RWPE1 (cell line): ENCODE data around the gene CSF1R.
A peak's percentile ranks its signal among the peaks of the same experiment; 100 is the strongest.
"Not testable (repeated sequence)": the region's sequence is repeated elsewhere in the genome, so short reads cannot be mapped to it uniquely, and the experiment has no call there.

ENCODE experiments used
- CTCF ChIA-PET: fragments of 350-600 bp; sonication (Branson Sonifier 250); formaldehyde crosslinking; extraction: SDS; loops from one replicate; lab custom pipeline; 2021; lab: Yijun Ruan, JAX
- POLR2A ChIA-PET: fragments of 400-600 bp; formaldehyde crosslinking; extraction: SDS; loops from one replicate; lab custom pipeline; 2020; ENCODE audit warnings: antibody characterized with exemption; ENCODE audit not compliant: low non-redundant PET; lab: Yijun Ruan, JAX
- DNase-seq: peaks from one replicate; pipeline ENCODE4 v3.0.0; 2012; ENCODE audit warnings: low spot score
- H3K27ac ChIP-seq: fragments of 450-650 bp; 2 replicates; pipeline ENCODE4 v1.5.1; 2017
- CTCF ChIP-seq: fragments of 450-650 bp; conservative IDR thresholded peaks from 2 replicates; pipeline ENCODE4 v1.5.1; 2017; ENCODE audit warnings: low read depth, mild to moderate bottlenecking

Gene CSF1R

GRCh38 chr5:150036513-150036912 lies 49.8 kb downstream of the CSF1R start:
- H3K27ac ChIP-seq, result peak overlapping the region; percentile 77
- no peak for TF ChIP-seq CTCF
- POLR2A ChIA-PET, result interaction anchor here (1.0 kb wide), 1 partner anchor 36 kb away, joined by 3 read pairs; the partner anchor contains the start of genes HMGXB3 and TIGD6
- peak; percentile 98 for DNase-seq
- CTCF ChIA-PET, result interaction anchor here (0.6 to 1.0 kb wide), 6 partner anchors 28 to 211 kb away, joined by 3 to 7 read pairs (median 4); no protein-coding TSS in a partner anchor

- ChIA-PET POLR2A (no interaction called here), CTCF (interaction anchor here (0.6 to 1.2 kb wide), 4 partner anchors 9 to 464 kb away, joined by 3 to 4 read pairs (median 3); no protein-coding TSS in a partner anchor)
- DNase-seq, result no peak
- no peak overlapping the region for H3K27ac ChIP-seq
- TF ChIP-seq CTCF, result no peak
Measured at GRCh38 chr5:150035139-150035895, 51.0 kb downstream of the CSF1R start.

- ChIA-PET POLR2A (no interaction called here), CTCF (interaction anchor here (0.6 to 1.3 kb wide), 4 partner anchors 9 to 465 kb away, joined by 3 to 5 read pairs (median 4); no protein-coding TSS in a partner anchor)
- no peak for TF ChIP-seq CTCF
- H3K27ac ChIP-seq, result no peak overlapping the region
- DNase-seq, result no peak
Measured at GRCh38 chr5:150034662-150035061, 51.7 kb downstream of the CSF1R start.

- DNase-seq, result no peak
- CTCF ChIA-PET, result interaction anchor here (1.3 kb wide), 1 partner anchor 24 kb away, joined by 5 read pairs; no protein-coding TSS in a partner anchor
- POLR2A ChIA-PET, result interaction anchor here (0.5 kb wide), 1 partner anchor 186 kb away, joined by 4 read pairs; no protein-coding TSS in a partner anchor
- H3K27ac ChIP-seq, result no peak overlapping the region
- no peak for TF ChIP-seq CTCF
Measured at GRCh38 chr5:150033334-150033733, 53.0 kb downstream of the CSF1R start.

- DNase-seq, POLR2A ChIA-PET, H3K27ac ChIP-seq: not testable (repeated sequence)
- CTCF ChIA-PET, result interaction anchor here (0.7 to 1.2 kb wide), 2 partner anchors 10 to 58 kb away, joined by 3 to 5 read pairs; no protein-coding TSS in a partner anchor
Measured at GRCh38 chr5:150028047-150028446, 58.3 kb downstream of the CSF1R start.

- TF ChIP-seq CTCF, result no peak
Measured at GRCh38 chr5:150026682-150027172, 59.6 kb downstream of the CSF1R start.

More at GRCh38 chr5:150026682-150027172, 59.6 kb downstream of the CSF1R start:
- ChIA-PET CTCF (interaction anchor here (0.6 to 1.2 kb wide), 2 partner anchors 9 to 96 kb away, joined by 3 to 5 read pairs; no protein-coding TSS in a partner anchor), POLR2A (no interaction called here)
- peak overlapping the region; percentile 1; the same call in 1 of the 2 replicates for H3K27ac ChIP-seq
- no peak for DNase-seq
